Naive thymus-derived CD4-positive, alpha-beta T cell (primary cell): ENCODE results near the gene EPHX1. TPM values are rescaled to one million over a fixed set of nuclear protein-coding genes. Genes with fewer than 3 reads are reported as not detected.
A peak's percentile ranks its signal among the peaks of the same experiment; 100 is the strongest.

Source experiments
- ATAC-seq: fragments of 150-1000 bp; cut with Tn5 transposase; 2 replicates; pipeline ENCODE4 v1.10.0; 2021; ENCODE audit warnings: mild to moderate bottlenecking, moderate library complexity
- CTCF ChIA-PET: fragments of 350-600 bp; sonication (Branson Sonifier 250); formaldehyde crosslinking; loops from one replicate; lab custom pipeline; 2021; ENCODE audit warnings: antibody characterized with exemption; lab: Charles Lee
- POLR2A ChIA-PET: fragments of 350-600 bp; sonication (Branson Sonifier 250); formaldehyde crosslinking; loops from one replicate; lab custom pipeline; 2021; ENCODE audit warnings: antibody characterized with exemption, inconsistent platforms; lab: Charles Lee
- DNase-seq, 9 donors: peaks; one replicate each; pipeline versions ENCODE4 v3.0.0 to v3.0.0-alpha.2; 2020 to 2022; ENCODE audit warnings: mixed read lengths in 1 of 9
- H3K27ac ChIP-seq: one replicate; pipeline ENCODE4 v1.7.0; 2013; ENCODE audit warnings: mild to moderate bottlenecking, low read depth, low read length, moderate library complexity
- H3K27me3 ChIP-seq, 2 donors: one replicate each; pipeline ENCODE4 v1.7.0; 2013; ENCODE audit warnings: low read length in 2 of 2, mild to moderate bottlenecking in 2 of 2, moderate library complexity in 2 of 2; ENCODE audit not compliant: control insufficient read depth in 2 of 2, insufficient read depth in 2 of 2
- H3K36me3 ChIP-seq, 3 experiments: 1 replicate in 2 of 3; 2 replicates in 1 of 3; pipeline ENCODE4 v1.7.0; 2013; ENCODE audit warnings: low read length in 3 of 3, mild to moderate bottlenecking in 3 of 3, moderate library complexity in 1 of 3; ENCODE audit not compliant: insufficient read depth in 3 of 3, control insufficient read depth in 2 of 3
- H3K4me1 ChIP-seq, 2 donors: one replicate each; pipeline ENCODE4 v1.7.0; 2013; ENCODE audit warnings: low read length in 2 of 2, mild to moderate bottlenecking in 2 of 2, moderate library complexity in 1 of 2; ENCODE audit not compliant: control insufficient read depth in 2 of 2, insufficient read depth in 2 of 2
- H3K4me3 ChIP-seq: 2 replicates; pipeline ENCODE4 v1.7.0; 2013; ENCODE audit warnings: mild to moderate bottlenecking, low read length
- H3K9me3 ChIP-seq, 3 experiments: 1 replicate in 2 of 3; 2 replicates in 1 of 3; pipeline ENCODE4 v1.7.0; 2013; ENCODE audit warnings: low read length in 3 of 3; ENCODE audit not compliant: control insufficient read depth in 2 of 3
- H3K27ac Mint-ChIP-seq, 9 donors: one replicate each; pipeline ENCODE4 v1.8.0; 2020 to 2022; ENCODE audit warnings: mixed read lengths in 9 of 9, mild to moderate bottlenecking in 8 of 9, moderate library complexity in 5 of 9, inconsistent platforms in 2 of 9
- H3K27me3 Mint-ChIP-seq, 5 donors: one replicate each; pipeline ENCODE4 v1.8.0; 2021 to 2022; ENCODE audit warnings: mixed read lengths in 5 of 5, mild to moderate bottlenecking in 1 of 5
- H3K36me3 Mint-ChIP-seq, 5 donors: one replicate each; pipeline ENCODE4 v1.8.0; 2020 to 2022; ENCODE audit warnings: mixed read lengths in 5 of 5, mild to moderate bottlenecking in 3 of 5, inconsistent platforms in 1 of 5
- H3K4me1 Mint-ChIP-seq, 7 donors: one replicate each; pipeline ENCODE4 v1.8.0; 2020 to 2022; ENCODE audit warnings: mixed read lengths in 7 of 7, mild to moderate bottlenecking in 3 of 7, inconsistent platforms in 1 of 7
- H3K4me3 Mint-ChIP-seq, 10 donors: one replicate each; pipeline ENCODE4 v1.8.0; 2020 to 2022; ENCODE audit warnings: mild to moderate bottlenecking in 10 of 10, mixed read lengths in 10 of 10, moderate library complexity in 6 of 10, inconsistent platforms in 2 of 10
- H3K9me3 Mint-ChIP-seq, 11 donors: one replicate each; pipeline ENCODE4 v1.8.0; 2020 to 2022; ENCODE audit warnings: mixed read lengths in 11 of 11, mild to moderate bottlenecking in 4 of 11, inconsistent platforms in 1 of 11, moderate library complexity in 1 of 11
- intact Hi-C, 2 donors: fragments of 100-400 bp; cut with micrococcal nuclease; formaldehyde crosslinking; loops; one replicate each; pipeline ENCODE4 v1.15.1; 2023
- polyA plus RNA-seq, 2 donors: library from polyadenylated mRNA; unstranded; fragments of 300-500 nt; fragmentation: Illumina TruSeq; gene quantifications; one replicate each; pipeline ENCODE4 v1.2.3, GENCODE V29; 2021
- total RNA-seq, 6 experiments: library from RNA in 5 of 6; stranded (reverse) in 5 of 6; gene quantifications; 1 replicate in 5 of 6; 2 replicates in 1 of 6; pipeline ENCODE4 v1.2.3 and lab custom pipeline; 2021 to 2026

EPHX1 gene
- total and polyA plus RNA-seq, 7 experiments from 2014 or later = 0.66 to 3.2 (median 2.0) TPM

- peaks cover 0 to 11% (median 0%) of the 10 kb centered on the region in 5 donors for H3K27me3 Mint-ChIP-seq
- H3K36me3 ChIP-seq = peaks cover 10 to 47% (median 10%) of the 10 kb centered on the region in 3 experiments
- peak overlapping the region; percentile 89 to 96 (median 93) for H3K27ac Mint-ChIP-seq
- peaks cover 58 to 60% of the 10 kb centered on the region in 2 donors for H3K4me1 ChIP-seq
- H3K4me3 Mint-ChIP-seq = peak overlapping the region; percentile 89 to 99 (median 97)
- ChIA-PET CTCF (interaction anchor here (0.7 to 5.0 kb wide), 7 partner anchors 9 to 102 kb away, joined by 3 to 48 read pairs (median 5); partner anchors contain the start of genes LEFTY1 and SRP9), POLR2A (interaction anchor here (1.0 to 14.9 kb wide), 19 partner anchors 9 to 435 kb away, joined by 3 to 396 read pairs (median 21); partner anchors contain the start of genes H3-3A, LEFTY1, PYCR2 and SRP9)
- H3K27ac ChIP-seq = peak overlapping the region; percentile 90
- ATAC-seq (no peak), DNase-seq (no peak)
- H3K36me3 Mint-ChIP-seq = peaks cover 9 to 39% (median 13%) of the 10 kb centered on the region in 5 donors
- peak overlapping the region; percentile 80 for H3K4me3 ChIP-seq
- peaks cover 51 to 70% (median 67%) of the 10 kb centered on the region in 7 donors for H3K4me1 Mint-ChIP-seq
- peaks cover 0 to 3% (median 0%) of the 10 kb centered on the region in 11 donors for H3K9me3 Mint-ChIP-seq
- H3K9me3 ChIP-seq = no peaks in the 10 kb centered on the region
- intact Hi-C loops = loop anchor here (2.0 to 5.0 kb wide), 6 partner anchors 31 to 527 kb away; partner anchors contain the start of genes H3-3A (in 1 of the 2), LBR (in 1 of the 2), PARP1 (in 1 of the 2) and SDE2 (in 1 of the 2)
- H3K27me3 ChIP-seq = no peaks in the 10 kb centered on the region
Measured at GRCh38 chr1:225880222-225880588, 70.3 kb downstream of the EPHX1 start.

GRCh38 chr1:225880636-225881035 is 70.7 kb downstream of the EPHX1 start:
- Mint-ChIP-seq H3K36me3 (peaks cover 9 to 38% (median 13%) of the 10 kb centered on the region in 5 donors), H3K4me3 (peak overlapping the region; percentile 89 to 99 (median 97)), H3K9me3 (peaks cover 0 to 3% (median 0%) of the 10 kb centered on the region in 11 donors), H3K4me1 (peaks cover 49 to 65% (median 62%) of the 10 kb centered on the region in 7 donors), H3K27ac (peak overlapping the region; percentile 89 to 96 (median 93)), H3K27me3 (peaks cover 0 to 13% (median 0%) of the 10 kb centered on the region in 5 donors)
- peaks cover 8 to 42% (median 10%) of the 10 kb centered on the region in 3 experiments for H3K36me3 ChIP-seq
- H3K27ac ChIP-seq = peak overlapping the region; percentile 90
- ChIA-PET CTCF (interaction anchor here (0.6 to 5.0 kb wide), 9 partner anchors 9 to 359 kb away, joined by 3 to 48 read pairs (median 3); partner anchors contain the start of genes LEFTY1 and SRP9), POLR2A (interaction anchor here (1.0 to 14.9 kb wide), 21 partner anchors 10 to 436 kb away, joined by 3 to 396 read pairs (median 18); partner anchors contain the start of genes H3-3A, LEFTY1, PYCR2 and SRP9)
- ATAC-seq (no peak), DNase-seq (no peak)
- intact Hi-C loops = loop anchor here (1.0 to 5.0 kb wide), 10 partner anchors 14 to 527 kb away; partner anchors contain the start of genes H3-3A (in 1 of the 2), LBR (in 1 of the 2), PARP1 (in 1 of the 2) and PYCR2 (in 1 of the 2)
- no peaks in the 10 kb centered on the region for H3K27me3 ChIP-seq
- H3K9me3 ChIP-seq = no peaks in the 10 kb centered on the region
- H3K4me3 ChIP-seq = peak overlapping the region; percentile 80
- peaks cover 55 to 56% of the 10 kb centered on the region in 2 donors for H3K4me1 ChIP-seq

GRCh38 chr1:225881081-225881958 is 71.4 kb downstream of the EPHX1 start:
- DNase-seq (peak in 7 of 9 donors; percentile 38 to 51 (median 43)), ATAC-seq (peak; percentile 33)

GRCh38 chr1:225881959-225882693 is 72.2 kb downstream of the EPHX1 start, which contains the start of gene TMEM63A:
TSS of gene TMEM63A (minus strand) at chr1:225882380. CDS start at chr1:225877580, 4,800 bp downstream.
- no peaks in the 10 kb centered on the region for H3K9me3 ChIP-seq
- peak within 1 kb of the TSS; percentile 80 for H3K4me3 ChIP-seq
- peaks cover 37 to 51% (median 48%) of the 10 kb centered on the region in 7 donors for H3K4me1 Mint-ChIP-seq
- H3K27ac ChIP-seq = peak within 1 kb of the TSS; percentile 90
- ChIA-PET POLR2A (interaction anchor here (0.6 to 14.9 kb wide), 25 partner anchors 9 to 460 kb away, joined by 3 to 396 read pairs (median 9); partner anchors contain the start of genes H3-3A, LEFTY1, PYCR2 and SDE2), CTCF (interaction anchor here (1.2 to 5.0 kb wide), 6 partner anchors 14 to 104 kb away, joined by 3 to 48 read pairs (median 8); partner anchors contain the start of gene SRP9)
- H3K27me3 Mint-ChIP-seq = peaks cover 0 to 21% (median 0%) of the 10 kb centered on the region in 5 donors
- H3K9me3 Mint-ChIP-seq = peaks cover 0 to 3% (median 0%) of the 10 kb centered on the region in 11 donors
- ATAC-seq = peak; percentile 84
- intact Hi-C loops = loop anchor here (1.0 to 5.0 kb wide), 14 partner anchors 15 to 525 kb away; partner anchors contain the start of genes PYCR2 (in 2 of the 2), SDE2 (in 2 of the 2), SRP9 (in 2 of the 2) and H3-3A (in 1 of the 2)
- H3K36me3 ChIP-seq = peaks cover 1 to 28% (median 4%) of the 10 kb centered on the region in 3 experiments
- peak; percentile 83 to 89 (median 87) for DNase-seq
- H3K36me3 Mint-ChIP-seq = peaks cover 6 to 32% (median 9%) of the 10 kb centered on the region in 5 donors
- peak within 1 kb of the TSS; percentile 91 to 98 (median 96) for H3K27ac Mint-ChIP-seq
- peak within 1 kb of the TSS; percentile 89 to 99 (median 97) for H3K4me3 Mint-ChIP-seq
- peaks cover 41% of the 10 kb centered on the region in 2 donors for H3K4me1 ChIP-seq
- H3K27me3 ChIP-seq = no peaks in the 10 kb centered on the region

More at GRCh38 chr1:225881081-225881958, 71.4 kb downstream of the EPHX1 start:
- peak overlapping the region; percentile 89 to 96 (median 93) for H3K27ac Mint-ChIP-seq
- ChIA-PET POLR2A (interaction anchor here (1.0 to 14.9 kb wide), 23 partner anchors 10 to 436 kb away, joined by 3 to 396 read pairs (median 14); partner anchors contain the start of genes H3-3A, LEFTY1, PYCR2 and SDE2), CTCF (interaction anchor here (0.6 to 5.0 kb wide), 9 partner anchors 14 to 360 kb away, joined by 3 to 48 read pairs (median 3); partner anchors contain the start of gene SRP9)
- peaks cover 9 to 34% (median 12%) of the 10 kb centered on the region in 5 donors for H3K36me3 Mint-ChIP-seq
- H3K4me1 Mint-ChIP-seq = peaks cover 43 to 59% (median 55%) of the 10 kb centered on the region in 7 donors
- peaks cover 7 to 36% (median 8%) of the 10 kb centered on the region in 3 experiments for H3K36me3 ChIP-seq
- peak overlapping the region; percentile 80 for H3K4me3 ChIP-seq
- peak overlapping the region; percentile 90 for H3K27ac ChIP-seq
- intact Hi-C loops = loop anchor here (1.0 to 5.0 kb wide), 10 partner anchors 15 to 526 kb away; partner anchors contain the start of genes H3-3A (in 1 of the 2), LBR (in 1 of the 2), PARP1 (in 1 of the 2) and PYCR2 (in 1 of the 2)
- H3K4me3 Mint-ChIP-seq = peak overlapping the region; percentile 89 to 99 (median 97)
- H3K9me3 ChIP-seq = no peaks in the 10 kb centered on the region
- peaks cover 0 to 14% (median 0%) of the 10 kb centered on the region in 5 donors for H3K27me3 Mint-ChIP-seq
- H3K9me3 Mint-ChIP-seq = peaks cover 0 to 3% (median 0%) of the 10 kb centered on the region in 11 donors
- H3K4me1 ChIP-seq = peaks cover 49% of the 10 kb centered on the region in 2 donors
- H3K27me3 ChIP-seq = no peaks in the 10 kb centered on the region
